HG02852 (cell line): ENCODE measurements around the gene MEIOC.
"Not testable (repeated sequence)": the region's sequence is repeated elsewhere in the genome, so short reads cannot be mapped to it uniquely, and the experiment has no call there.

Experiments used
- ATAC-seq: cut with Tn5 transposase; IDR thresholded peaks from one replicate; pipeline ENCODE4 v1.9.1; 2021; ENCODE audit warnings: mild to moderate bottlenecking, moderate library complexity; ENCODE audit not compliant: unreplicated experiment

MEIOC gene

DNA sequence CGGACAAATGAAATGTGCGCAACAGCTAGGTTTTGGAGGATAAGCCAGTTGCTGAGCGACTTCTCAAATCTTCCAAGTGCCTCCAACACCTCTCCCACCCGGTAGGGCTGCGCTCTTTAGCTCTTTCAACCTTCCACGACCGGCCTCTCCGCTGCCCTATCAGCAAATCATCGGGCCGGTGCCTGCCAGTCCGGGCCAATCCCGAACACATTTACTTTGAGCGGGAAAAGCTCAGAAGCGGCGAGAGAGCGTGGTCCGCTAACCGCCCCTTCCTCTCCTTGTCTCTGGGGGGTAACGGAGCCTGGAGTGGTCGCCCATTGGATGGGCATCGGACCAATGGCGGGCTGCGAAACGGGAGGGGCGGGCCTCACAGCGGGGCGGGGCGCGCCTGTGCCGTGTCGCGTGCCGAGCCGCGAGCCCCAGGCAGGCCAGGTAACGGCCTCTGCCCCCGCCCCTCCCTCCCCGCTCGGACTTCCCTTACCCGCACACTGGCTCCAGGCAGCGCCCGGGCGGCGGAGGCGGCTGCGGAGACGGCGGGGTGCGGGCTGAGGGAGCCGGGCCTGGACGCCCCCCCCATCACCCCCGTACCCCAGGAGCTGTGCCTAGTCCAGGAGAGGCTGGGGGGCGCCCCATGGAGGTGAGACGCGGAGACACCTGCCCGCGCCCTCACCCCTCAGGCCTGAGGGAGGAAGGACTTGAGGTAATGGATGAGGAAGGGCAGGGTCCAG, at the start of gene MEIOC:
TSS of gene MEIOC (plus strand) at position 486 of the 728 bp plus-strand sequence. CDS start at position 632, 146 bp downstream.
- ATAC-seq = no peak

DNA sequence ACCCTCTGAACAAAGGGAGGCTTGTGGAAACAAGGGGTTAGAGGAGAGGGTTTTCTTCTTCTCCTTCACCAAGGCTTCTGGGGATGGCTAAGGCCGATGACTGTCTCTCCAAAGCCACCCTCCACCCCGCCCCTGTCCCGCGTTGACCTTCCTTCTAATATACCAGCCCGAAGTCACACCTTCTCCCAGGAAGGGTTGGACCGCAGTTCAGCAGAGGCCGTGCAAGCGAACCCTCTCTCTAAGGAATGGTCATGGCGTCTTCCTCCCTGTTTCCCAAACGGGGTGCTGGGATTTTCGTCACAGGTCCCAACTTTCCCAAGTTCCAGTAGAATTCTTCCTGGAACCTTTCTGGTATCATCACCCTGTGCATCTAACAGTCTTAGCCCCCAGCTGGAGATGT, 49.6 kb upstream of the MEIOC start:
- ATAC-seq = no peak

DNA sequence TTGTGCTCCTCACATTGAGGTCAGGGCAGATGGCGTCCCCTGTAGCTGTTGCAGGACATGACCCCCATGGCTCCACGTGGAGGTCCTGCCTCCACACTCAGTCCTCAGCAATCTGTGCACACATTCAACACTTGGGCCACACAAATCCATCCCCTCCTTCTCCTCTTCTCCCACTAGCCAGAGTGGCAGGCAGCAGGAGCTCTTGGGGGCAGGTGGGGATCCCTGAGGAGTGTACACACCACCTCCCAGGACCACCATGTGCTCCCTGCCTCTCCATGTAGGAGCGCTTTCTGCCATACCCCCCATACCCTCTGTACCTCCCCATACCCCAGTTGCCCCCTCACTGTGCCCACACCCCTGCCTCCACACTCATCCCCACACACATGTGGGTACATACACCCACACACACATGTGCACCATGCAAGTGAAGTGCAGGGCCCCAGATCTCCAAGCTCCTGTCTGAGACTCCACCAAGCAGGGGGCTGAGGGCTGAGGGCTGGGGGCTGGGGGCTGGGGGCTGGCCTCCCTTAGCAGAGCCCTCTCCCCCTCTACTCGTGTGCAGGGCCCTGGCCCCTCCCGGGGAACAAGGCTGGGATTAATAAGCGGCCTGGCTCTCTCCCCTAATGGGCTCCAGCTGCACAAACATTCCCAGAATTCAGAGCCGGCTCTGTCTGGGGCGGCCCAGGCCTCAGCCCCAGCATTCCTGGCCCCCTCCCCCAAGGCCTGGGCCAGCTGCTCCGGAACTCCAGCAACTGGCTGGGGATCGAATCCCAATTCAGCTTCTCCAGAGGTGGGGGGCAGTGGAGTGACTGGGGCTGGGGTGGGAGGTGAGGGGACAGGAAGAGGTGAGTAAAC, 48.2 kb upstream of the MEIOC start:
- no peak for ATAC-seq

DNA sequence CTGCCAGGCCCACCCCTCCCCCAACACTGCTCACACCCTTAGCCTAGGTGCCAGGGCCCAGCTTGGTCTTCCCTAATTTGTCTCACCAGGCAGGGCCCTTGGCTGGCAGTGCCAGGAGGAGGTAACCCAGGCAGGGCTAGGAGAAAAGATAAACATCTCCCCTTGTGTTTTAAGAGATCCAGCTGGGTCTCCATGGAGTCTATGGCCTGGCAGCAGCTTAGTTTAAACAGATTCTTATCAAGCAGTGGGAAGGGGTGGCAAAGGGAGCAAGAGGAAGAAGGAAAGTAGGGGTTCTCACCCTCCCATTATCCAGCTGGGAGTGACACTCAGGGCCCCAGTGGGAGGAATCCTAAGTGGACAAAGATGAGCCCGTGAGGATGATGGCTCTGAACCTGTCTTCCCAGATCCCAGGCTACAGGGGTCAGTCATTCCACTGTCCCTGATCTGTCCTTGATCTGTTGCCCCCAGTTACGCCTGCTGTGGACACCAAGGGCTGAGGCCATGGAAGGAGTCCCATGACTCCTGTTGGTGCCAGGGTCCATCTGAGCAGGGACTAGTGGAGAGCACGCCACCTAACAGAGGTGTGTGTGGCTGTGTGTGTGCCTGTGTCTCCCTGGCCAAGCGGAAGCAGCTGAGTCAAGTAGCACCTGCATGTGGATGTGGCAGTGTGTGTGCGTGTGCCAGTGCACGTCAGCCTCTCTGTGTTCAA, 47.4 kb upstream of the MEIOC start:
- no peak for ATAC-seq

DNA sequence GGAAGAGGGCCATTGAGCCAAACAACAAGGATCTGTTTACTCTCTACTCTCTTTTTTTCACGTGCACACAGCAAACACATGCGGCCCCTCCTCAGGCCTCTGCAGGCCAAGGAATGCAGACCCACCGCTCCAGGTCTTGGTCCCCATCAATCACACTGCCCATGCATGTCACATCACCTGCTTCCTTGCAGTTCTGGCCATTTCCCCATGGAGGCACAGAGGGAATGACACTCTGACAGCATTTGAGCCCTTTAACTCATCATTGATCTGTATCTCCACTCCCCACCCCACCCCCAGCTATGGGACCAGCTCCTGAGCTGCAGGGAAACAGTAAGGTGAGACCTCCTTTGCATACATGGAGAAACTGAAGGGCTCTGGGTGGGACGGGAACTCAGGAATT, 45.9 kb upstream of the MEIOC start:
- no peak for ATAC-seq

DNA sequence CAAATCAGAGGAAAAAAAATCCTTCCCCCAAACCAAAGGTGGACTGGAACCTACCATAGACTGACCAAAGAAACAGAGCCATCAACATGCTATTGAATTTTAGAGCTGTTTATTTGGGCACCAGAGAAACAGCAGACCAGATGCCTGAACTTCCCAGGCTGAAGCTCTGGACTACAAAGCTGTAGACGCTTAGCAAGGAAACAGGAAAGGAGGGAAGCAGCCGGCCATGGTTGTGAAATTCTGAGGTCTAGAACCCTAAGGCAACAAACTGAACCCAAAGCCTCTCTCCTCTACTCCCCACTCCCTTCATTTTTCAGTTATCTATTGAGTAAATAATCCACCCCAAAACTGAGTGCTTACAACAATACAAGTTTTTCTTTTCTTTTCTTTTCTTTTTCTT, 45.4 kb upstream of the MEIOC start:
- no peak for ATAC-seq

DNA sequence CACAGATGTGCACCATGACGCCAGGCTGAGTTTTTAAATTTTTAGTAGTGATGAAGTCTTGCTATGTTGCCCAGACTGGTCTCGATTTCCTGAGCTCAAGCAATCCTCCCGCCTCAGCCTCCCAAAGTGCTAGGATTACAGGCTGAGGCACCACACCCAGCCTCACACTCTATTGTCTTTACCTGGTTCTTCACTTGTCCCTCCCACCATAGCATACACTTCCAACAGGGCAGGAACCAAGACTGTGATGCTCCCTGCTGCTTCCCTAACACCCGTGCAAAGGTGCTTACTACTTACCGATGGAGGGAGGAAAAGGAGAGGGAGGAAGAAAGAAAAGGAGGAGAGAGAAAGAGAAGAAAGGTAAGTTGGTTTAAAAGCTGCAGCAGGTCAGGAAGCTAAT, 41.4 kb upstream of the MEIOC start:
- ATAC-seq = no peak

DNA sequence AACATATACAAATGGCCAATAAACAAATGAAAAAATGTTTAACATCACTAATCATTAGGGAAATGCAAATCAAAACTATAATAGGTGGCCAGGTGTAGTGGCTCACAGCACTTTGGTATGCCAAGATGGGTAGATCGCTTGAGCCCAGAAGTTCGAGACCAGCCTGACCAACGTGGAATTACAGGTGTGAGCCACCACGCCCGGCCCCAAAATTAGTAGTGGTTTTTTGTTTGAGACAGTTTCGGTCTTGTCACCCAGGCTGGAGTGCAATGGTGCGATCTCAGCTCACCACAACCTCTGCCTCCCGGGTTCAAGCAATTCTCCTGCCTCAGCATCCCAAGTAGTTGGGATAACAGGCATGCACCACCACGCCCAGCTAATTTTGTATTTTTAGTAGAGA, 37.6 kb upstream of the MEIOC start:
- not testable (repeated sequence) for ATAC-seq

DNA sequence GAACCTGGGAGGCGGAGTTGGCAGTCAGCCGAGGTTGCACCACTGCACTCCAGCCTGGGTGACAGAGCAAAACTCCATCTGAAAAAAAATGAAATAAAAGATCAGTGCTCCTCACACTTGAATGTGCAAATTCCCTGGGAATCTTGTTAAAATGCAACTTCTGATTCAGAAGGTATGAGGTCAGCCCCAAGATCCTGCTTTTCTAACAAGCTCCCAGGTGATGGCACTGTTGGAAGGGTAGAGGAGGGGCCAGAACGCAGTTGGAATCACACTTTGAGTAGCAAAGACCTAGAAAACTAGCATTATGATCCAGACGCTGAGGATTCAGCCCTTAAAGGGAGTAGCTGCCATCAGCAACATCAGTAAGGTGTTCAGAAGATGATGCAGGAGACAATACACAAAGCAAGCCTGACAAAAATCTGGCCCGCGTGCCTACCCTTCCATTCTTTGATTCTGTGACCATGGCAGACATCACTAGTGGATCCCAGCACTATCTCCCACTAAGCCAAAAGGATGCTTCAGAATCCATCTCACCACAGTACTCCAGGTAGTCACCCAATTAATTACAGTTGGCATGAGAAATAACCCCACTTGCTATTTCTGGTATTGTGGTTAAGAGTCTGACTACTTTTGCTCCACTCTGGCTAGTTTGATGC, 33.1 kb upstream of the MEIOC start:
- no peak for ATAC-seq

DNA sequence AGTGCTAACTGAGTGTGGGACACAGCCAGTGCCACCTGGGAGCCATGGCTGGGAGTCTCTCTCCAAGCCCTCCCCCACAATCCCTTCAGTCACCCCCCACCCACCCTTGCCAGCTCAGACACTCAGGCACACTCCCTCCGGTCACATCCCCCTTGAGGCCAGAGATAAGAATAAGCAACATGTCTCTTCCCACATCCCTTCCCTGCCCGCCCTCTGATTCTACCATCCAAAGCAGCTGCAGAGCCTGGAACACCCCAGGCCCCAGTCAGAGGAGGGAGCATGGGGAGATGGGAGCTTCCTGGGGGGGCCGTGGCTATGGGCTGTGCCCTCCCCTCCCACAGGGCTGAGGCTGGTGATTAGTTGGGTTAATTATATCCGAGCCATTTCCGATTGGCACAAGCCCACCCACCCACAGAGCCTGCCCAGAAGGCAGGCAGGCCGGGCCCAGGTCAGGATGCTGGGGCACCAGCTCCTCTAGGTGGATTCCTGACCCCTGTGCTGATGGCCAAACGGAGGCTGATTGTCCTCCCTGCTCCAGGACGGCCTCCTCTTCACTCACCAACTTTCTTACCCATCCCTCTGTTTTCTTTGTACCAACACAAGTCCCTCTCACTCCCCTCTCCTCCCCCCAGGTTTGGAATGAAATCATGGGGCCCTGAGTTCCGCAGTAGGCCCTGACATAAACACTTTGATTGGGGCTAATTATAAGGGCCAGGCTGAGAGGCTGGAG, 28.6 kb upstream of the MEIOC start:
- no peak for ATAC-seq

DNA sequence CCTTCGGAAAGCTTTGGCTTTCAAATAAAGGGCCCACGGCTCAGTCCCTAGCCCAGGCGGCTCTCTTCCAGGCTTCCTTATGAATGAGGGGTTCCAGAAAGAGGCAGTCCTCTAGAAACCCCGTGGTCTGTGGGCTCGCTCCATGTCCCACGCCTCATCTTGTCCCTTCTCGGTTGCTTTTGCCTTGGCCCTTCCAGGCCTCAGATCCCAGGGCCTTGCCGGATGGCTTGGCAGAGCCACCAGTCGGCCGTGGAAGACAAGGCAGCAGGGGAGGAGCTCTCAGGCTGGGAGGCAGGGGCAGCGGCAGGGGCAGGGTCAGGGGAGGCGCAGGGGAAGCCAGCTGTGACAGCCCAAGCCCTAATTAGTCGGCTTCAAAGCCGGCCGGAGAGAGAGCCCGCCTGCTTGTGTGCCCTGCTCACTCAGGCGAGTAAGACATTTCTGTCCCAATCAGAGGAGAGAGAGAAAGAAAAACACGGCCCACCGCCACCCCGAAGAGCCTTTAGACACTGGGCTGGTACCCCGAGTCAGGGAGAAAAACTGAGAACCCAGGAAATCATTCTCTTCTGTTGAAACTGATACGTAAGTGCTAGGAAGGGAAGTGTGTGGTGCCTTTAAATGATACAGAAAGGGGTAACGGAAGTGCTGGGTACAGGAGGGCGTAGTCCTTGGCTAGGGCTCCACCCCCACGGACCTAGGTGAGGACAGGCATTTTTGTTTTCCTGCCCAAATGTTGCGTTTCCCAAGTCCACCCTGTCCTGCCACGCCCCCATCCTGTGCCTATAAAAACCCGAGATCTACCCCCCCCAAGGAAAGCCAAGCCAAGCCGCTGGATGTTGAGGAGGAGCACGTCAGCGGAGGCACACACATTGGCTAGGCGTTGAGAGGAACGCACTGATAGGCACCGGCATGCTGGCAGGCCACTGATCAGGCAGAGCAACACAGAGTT, 27.8 kb upstream of the MEIOC start:
- no peak for ATAC-seq

DNA sequence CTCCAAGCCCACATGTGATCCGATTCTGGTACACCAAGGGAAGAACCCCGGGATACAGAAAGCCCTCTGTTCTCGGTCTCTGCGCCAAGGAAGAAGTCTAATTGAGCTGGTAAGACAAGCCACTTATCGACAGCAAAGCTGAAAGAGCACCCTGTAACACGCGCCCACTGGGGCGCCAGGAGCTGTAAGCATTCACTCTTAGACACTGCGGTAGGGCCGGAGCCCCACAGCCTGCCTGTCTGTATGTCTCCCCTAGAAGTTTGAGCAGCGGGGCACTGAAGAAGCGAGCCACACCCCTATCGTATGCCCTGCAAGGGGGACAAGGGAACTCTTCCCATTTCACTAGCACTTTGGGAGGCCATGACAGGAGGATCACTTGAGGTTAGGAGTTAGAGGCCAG, 27.0 kb upstream of the MEIOC start:
- no peak for ATAC-seq

DNA sequence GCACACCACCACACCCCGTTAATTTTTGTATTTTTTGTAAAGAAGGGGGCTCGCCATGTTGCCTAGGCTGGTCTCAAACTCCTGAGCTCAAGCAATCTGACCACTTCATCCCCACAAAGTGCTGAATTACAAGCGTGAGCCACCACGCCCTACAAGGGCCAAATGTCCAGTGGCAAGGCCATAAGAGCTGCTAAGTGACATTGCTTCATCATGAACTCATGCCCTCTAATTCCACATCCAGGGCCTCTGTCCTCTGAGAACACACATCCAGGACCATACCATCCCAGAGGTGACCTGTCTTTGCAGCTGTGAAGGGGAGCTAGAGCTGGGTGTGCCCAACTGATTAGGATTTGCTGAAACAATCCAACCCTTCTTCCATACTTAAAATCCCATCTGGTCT, 25.6 kb upstream of the MEIOC start:
- ATAC-seq = no peak

DNA sequence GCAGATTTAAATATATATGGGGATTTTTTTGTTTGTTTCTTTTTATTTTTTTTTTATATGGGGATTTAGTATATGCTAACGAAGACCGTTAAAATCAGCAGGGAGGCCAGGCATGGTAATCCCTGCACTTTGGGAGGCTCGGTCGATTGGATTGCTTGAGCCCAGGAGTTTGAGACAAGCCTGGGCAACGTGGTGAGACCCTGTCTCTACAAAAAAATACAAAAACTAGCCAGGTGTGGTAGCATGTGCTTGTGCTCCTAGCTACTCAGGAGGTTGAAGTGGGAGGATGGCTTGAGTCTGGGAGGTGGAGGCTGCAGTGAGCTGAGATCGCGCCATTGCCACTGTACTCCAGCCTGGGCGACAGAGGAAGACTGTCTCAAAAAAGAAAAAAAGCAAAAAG, 22.3 kb upstream of the MEIOC start:
- ATAC-seq = no peak

DNA sequence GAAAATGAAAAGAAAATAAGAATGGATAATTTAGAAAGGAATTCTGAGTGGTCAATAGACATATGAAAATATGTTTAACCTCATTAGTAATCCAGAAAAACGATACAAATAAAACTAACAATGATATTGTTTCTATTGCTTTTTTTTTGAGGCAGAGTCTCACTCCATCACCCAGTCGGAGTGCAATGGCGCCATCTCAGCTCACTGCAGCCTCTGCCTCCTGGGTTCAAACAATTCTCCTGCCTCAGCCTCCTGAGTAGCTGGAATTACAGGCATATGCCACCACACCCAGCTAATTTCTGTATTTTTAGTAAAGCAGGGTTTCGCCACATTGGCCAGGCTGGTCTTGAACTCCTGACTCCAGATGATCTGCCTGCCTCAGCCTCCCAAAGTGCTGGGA, 21.9 kb upstream of the MEIOC start:
- not testable (repeated sequence) for ATAC-seq

DNA sequence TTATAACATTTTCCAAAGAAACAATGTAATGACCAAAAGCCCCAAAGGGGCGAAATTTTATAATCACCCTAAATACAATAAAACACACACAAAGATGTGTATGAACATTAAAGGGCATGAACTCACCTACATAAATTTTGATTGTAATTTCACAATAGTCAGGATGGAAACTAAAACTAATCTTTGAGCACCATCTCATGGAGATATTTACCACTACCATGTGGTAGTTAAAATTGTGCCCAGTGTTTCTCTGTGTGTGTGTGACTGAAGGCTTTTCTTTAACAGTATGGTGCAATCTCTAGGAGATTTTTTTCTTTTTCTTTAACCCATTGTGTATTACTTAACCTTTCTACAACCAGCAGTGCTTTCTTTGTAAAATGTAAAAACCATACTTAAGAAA, 19.7 kb upstream of the MEIOC start:
- ATAC-seq = no peak

DNA sequence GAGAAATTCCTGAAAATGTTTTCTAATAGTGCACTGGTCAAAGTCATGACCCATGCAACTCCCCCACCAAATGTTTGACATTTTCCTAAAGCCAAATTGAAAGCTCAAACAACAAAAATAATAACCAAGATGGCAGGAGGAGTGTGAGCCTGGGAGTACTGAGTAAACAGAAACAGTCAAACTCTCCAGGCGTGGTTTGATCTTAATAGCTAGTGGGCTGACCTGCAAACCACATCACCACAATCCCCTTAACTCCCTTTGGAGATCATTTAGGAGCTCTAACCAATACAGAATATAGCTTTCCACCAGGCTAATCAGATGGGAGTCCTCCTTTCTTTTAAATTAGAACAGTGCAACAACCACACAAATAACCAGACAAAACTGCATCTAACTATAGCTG, 19.2 kb upstream of the MEIOC start:
- ATAC-seq = no peak

DNA sequence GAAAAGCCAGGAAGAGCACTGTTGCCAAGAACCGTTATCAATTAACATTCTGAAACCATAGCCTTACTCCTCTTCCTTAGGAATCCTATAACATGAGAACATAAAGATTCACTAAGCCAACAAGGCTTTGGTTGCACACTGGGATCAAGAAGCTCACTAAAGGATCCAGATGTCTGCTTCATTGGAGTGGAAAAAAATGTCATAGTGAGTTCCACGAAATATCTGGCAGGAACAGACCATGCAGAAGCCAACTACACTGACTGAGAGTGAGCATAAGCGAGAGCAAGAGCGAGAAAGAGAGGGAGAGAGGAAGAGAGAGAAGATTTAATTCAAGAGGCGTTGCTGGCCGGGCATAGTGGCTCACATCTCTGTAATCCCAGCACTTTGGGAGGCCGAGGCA, 13.4 kb upstream of the MEIOC start:
- ATAC-seq = no peak

DNA sequence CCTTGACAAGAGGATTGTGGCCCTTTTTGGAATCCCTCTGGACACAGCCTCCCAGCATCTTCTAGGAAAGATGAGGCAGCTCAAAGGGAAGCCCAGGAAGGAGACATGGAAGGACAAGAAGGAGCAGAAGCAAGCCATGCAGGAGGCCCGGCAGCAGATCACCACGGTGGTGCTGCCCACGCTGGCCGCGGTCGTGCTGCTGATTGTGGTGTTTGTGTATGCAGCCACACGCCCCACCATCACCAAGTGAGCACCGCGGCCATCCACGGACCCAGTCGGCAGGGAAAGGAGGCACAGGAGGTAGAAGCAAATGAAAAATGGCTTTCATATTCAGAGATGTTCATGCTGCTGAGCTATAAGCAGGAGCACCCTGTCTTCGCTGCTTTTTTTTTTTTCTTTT, 10.9 kb upstream of the MEIOC start:
- no peak for ATAC-seq
